Cardiac muscle cell (in vitro differentiated cells and primary cell): Measurements from ENCODE around the gene CLBA1. TPM values are rescaled to one million over a fixed set of nuclear protein-coding genes. Genes with fewer than 3 reads are reported as not detected.
A peak's percentile ranks its signal among the peaks of the same experiment; 100 is the strongest.

Experiments used
- DNase-seq, 2 donors: peaks; one replicate each; pipeline versions ENCODE4 v3.0.0 to v3.0.0-alpha.2; 2010 to 2017; ENCODE audit warnings: low read depth in 1 of 2, low spot score in 1 of 2
- H3K27ac ChIP-seq: fragments of 200-600 bp; sonication (generic); 2 replicates; pipeline ENCODE4 v1.5.1; 2016
- H3K27me3 ChIP-seq: fragments of 200-600 bp; sonication (generic); 2 replicates; pipeline ENCODE4 v1.6.0; 2016; ENCODE audit warnings: control low read depth
- H3K36me3 ChIP-seq: fragments of 200-600 bp; sonication (generic); 2 replicates; pipeline ENCODE4 v1.5.1; 2016; ENCODE audit warnings: control low read depth
- H3K4me1 ChIP-seq: fragments of 200-600 bp; sonication (generic); 2 replicates; pipeline ENCODE4 v1.8.1; 2017; ENCODE audit warnings: low read depth, mild to moderate bottlenecking, mixed run types
- H3K4me3 ChIP-seq: fragments of 200-600 bp; sonication (generic); 2 replicates; pipeline ENCODE4 v1.5.1; 2016; ENCODE audit warnings: mild to moderate bottlenecking
- H3K9me3 ChIP-seq: fragments of 200-600 bp; sonication (generic); 2 replicates; pipeline ENCODE4 v1.5.1; 2017; ENCODE audit warnings: low read depth, mild to moderate bottlenecking, control low read depth
- polyA plus RNA-seq: library from polyadenylated mRNA; unstranded; fragments of >200 nt; fragmentation: Nextera tagmentation; extraction: Ambion mirVana; gene quantifications from 2 replicates; pipeline ENCODE4 v1.2.1, GENCODE V29; 2016
- total RNA-seq: library from RNA; depleted of rRNA; stranded (reverse); fragments of >200 nt; gene quantifications from 2 replicates; pipeline ENCODE4 v1.2.3, GENCODE V29; 2016
- TF ChIP-seq, protein P1 (sequence below): IDR thresholded peaks from 2 replicates; pipeline ENCODE4 v1.5.1; 2012; ENCODE audit warnings: low read depth, mild to moderate bottlenecking, low read length

CLBA1 gene
- total and polyA plus RNA-seq, 2 experiments from 2014 or later = 15.5 to 20.4 TPM

- H3K4me1 ChIP-seq = peaks cover 8% of the 10 kb centered on the region
- no peaks in the 10 kb centered on the region for H3K9me3 ChIP-seq
- peaks cover 8% of the 10 kb centered on the region for H3K27me3 ChIP-seq
- TF ChIP-seq, protein P1, sequence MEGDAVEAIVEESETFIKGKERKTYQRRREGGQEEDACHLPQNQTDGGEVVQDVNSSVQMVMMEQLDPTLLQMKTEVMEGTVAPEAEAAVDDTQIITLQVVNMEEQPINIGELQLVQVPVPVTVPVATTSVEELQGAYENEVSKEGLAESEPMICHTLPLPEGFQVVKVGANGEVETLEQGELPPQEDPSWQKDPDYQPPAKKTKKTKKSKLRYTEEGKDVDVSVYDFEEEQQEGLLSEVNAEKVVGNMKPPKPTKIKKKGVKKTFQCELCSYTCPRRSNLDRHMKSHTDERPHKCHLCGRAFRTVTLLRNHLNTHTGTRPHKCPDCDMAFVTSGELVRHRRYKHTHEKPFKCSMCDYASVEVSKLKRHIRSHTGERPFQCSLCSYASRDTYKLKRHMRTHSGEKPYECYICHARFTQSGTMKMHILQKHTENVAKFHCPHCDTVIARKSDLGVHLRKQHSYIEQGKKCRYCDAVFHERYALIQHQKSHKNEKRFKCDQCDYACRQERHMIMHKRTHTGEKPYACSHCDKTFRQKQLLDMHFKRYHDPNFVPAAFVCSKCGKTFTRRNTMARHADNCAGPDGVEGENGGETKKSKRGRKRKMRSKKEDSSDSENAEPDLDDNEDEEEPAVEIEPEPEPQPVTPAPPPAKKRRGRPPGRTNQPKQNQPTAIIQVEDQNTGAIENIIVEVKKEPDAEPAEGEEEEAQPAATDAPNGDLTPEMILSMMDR = no peak
- H3K36me3 ChIP-seq = no peaks in the 10 kb centered on the region
- H3K27ac ChIP-seq = no peak overlapping the region
- H3K4me3 ChIP-seq = no peak overlapping the region
- no peak for DNase-seq
These were observed 13.1 kb upstream of the CLBA1 start for GRCh38 chr14:104972301-104973134.

- peaks cover 11% of the 10 kb centered on the region for H3K27me3 ChIP-seq
- no peaks in the 10 kb centered on the region for H3K9me3 ChIP-seq
- H3K4me1 ChIP-seq = peaks cover 6% of the 10 kb centered on the region
- TF ChIP-seq, protein P1 = no peak
- no peak overlapping the region for H3K4me3 ChIP-seq
- H3K27ac ChIP-seq = no peak overlapping the region
- peak in 1 of 2 donors; percentile 95 for DNase-seq
- H3K36me3 ChIP-seq = no peaks in the 10 kb centered on the region
These were observed 12.5 kb upstream of the CLBA1 start for GRCh38 chr14:104973135-104973384.

DNA sequence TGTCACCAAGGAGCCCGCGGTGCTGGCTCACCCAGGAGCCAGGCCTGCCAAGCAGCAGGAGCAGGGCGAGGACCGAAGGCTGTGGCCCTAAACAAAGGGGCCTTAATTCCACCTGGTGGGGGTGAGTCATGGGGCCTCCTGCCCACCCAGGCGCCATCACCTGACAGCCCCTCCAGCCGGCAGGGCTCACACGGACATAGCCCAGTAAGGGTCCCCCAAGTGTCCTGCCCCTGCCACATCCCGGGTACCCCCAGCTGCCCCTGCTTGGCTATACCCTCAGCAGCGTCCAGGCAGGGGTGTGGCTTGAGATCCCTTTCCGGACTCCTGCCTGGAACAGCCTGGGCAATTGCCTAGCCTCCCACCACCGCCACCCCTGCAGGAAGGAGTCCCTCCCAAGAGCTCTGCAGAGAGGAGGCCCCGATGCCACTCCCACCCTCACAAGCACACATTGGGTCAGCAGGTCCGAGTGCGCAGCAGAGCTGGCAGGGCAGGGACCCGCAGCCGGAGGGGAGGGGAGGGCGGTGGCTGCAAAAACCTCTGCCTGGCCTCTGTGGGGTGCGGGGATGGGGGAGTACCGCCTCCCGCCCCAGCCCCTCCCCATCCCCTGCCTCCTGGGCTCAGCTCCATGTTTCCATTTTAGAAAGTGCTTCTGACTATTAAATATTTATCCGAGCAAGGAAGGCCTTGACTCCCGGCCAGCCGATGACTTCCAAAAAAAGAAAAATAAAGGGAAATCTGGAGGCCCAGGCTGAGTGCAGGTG is 12.0 kb upstream of the CLBA1 start:
- peak in 1 of 2 donors; percentile 83 for DNase-seq
- no peaks in the 10 kb centered on the region for H3K9me3 ChIP-seq
- TF ChIP-seq, protein P1 = no peak
- no peaks in the 10 kb centered on the region for H3K36me3 ChIP-seq
- no peak overlapping the region for H3K27ac ChIP-seq
- H3K27me3 ChIP-seq = peaks cover 12% of the 10 kb centered on the region
- H3K4me1 ChIP-seq = peaks cover 4% of the 10 kb centered on the region
- no peak overlapping the region for H3K4me3 ChIP-seq

DNA sequence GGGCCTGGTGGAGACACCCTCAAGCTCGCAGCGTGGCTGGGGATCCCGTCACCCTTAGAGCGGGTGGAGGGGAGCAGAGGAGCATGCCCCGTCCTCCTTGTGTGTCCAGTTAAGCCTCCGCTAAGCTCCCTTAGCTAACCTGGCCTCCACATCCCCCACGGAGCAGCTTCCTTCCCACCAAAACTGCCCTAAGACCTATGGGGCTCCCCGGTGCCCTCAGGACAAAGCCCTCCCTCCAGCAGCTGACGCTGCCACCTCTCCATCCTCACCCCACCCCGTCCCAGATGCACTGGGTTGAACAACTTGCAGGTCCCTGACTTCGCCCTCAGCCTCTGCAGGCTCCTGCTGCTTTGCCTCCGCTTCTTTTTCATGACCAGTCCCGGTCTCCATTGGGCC is 11.4 kb upstream of the CLBA1 start:
- H3K4me1 ChIP-seq = peaks cover 4% of the 10 kb centered on the region
- no peak overlapping the region for H3K4me3 ChIP-seq
- H3K27me3 ChIP-seq = peaks cover 16% of the 10 kb centered on the region
- no peak for DNase-seq
- H3K27ac ChIP-seq = no peak overlapping the region
- H3K9me3 ChIP-seq = no peaks in the 10 kb centered on the region
- no peaks in the 10 kb centered on the region for H3K36me3 ChIP-seq
- TF ChIP-seq, protein P1 = no peak

DNA sequence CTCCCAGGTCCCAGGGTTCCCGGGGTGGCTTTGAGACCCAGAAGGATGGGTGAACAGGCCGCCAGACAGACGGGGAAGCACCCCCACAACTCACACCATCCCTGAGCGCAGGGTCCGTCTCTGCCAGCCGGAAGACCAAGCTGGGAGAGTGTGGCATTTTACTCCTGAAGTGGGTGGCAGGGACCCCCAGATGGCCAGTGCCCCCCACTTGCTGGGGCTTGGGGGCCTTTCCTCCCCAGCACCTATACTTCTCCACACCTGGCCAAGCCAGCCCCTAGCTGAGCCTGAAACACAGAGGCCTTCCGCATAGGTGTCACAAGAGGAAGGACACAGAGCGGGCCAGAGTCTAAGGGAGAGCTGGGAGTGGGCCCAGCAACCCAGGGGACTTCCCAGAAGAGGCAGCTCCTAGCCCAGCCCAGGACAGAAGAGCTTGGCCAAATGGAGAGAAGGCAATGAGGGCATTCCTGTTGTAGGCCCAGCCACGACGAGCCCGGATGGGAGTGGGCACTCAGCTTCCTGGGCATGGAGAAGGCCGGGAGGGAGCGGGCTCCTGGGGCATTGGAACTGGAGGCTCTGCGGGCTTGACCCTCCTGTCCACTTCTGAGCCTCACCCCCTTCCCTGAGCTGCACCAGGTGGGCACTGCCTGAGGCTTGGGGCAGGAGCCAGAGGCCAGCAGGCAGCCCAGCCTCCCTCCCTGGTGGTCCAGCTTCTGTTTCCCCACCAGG is 10.8 kb upstream of the CLBA1 start:
- Histone ChIP-seq H3K4me1 (peaks cover 4% of the 10 kb centered on the region), H3K4me3 (no peak overlapping the region), H3K27ac (no peak overlapping the region), H3K27me3 (peaks cover 23% of the 10 kb centered on the region), H3K9me3 (no peaks in the 10 kb centered on the region), H3K36me3 (no peaks in the 10 kb centered on the region)
- TF ChIP-seq, protein P1 = no peak
- DNase-seq = no peak
